NK-92 treated with Interleukin-12 subunit alpha and Interleukin-12 subunit beta, amount 100 ng/mL, for 24 hours (cell line): Measurements from ENCODE around the gene DEFB132.

Experiments
- DNase-seq: peaks from one replicate; lab custom pipeline; 2025; lab: John Stamatoyannopoulos, UW

DEFB132 gene

DNA sequence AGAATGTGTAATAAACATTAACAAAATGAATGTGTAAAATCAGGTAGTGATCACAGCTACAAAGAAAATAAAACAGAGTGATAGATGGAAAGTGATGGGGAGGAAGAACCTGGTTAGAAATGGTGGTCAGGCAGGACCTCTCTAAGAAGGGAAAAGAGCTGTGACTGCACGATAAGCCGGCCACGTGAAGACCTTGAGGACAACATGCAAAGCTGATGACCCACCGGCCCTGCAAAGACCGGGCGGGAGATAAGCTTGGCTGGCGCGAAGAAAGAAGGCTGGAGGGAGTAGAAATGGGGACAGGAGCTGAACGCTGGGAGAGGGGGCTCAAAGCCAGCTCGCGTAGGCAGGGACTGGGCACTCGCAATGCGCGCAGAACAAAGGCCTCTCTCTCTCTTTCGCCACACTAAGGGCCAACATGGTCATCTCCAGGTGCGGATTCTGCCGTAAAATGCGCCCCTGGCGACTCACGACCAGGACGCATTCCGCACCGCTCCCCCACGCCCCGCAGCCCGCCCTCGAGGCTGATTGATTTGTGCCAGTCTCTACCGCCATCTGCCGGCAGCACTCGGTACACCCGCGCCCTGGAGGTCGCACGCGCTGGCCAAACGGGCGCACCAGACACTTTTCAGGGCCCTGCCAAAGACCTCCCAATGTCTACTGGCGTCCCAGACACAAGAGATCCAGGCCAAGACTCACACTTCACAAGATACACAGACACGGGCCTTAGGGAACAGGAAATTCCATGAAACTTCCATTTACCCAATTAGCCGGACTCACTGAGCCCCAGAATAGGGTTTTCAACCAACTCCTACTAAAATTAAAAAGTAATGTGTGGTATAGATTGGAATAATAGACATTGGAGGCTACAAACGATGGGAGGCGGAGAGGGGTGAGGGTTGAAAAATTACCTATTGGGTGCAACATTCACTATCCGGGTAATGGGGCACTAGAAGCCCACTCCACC is 9.4 kb downstream of the DEFB132 start:
- peak; percentile 68 for DNase-seq

- no peak for DNase-seq
Measured at GRCh38 chr20:270517-270916, 13.0 kb downstream of the DEFB132 start.

DNA sequence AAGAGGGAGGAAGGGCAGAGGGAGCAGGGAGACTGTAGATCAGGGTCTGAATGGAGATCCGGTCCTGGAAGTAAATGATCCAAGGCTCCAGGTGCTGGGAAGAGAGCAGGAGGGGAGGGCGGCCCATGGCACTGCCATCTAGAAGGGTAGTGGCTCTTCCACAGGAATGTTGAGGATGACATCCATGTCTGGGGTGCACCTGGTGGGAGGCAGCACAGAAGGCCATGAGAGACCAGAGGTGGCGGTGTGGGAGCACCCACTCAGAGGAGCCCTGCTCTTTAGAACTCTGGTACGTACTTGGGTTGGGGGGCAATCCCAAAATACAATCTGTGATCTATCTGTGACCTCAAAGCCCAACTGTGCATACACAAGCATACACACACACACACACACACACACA is 13.5 kb downstream of the DEFB132 start:
- DNase-seq, result no peak

GRCh38 chr20:271528-271927 is 14.0 kb downstream of the DEFB132 start:
- no peak for DNase-seq

GRCh38 chr20:272718-273117 is 15.2 kb downstream of the DEFB132 start:
- no peak for DNase-seq

- no peak for DNase-seq
Measured at GRCh38 chr20:273884-274283, 16.4 kb downstream of the DEFB132 start.

GRCh38 chr20:275791-276190 is 18.3 kb downstream of the DEFB132 start:
- no peak for DNase-seq

GRCh38 chr20:276620-277495 is 19.3 kb downstream of the DEFB132 start:
- no peak for DNase-seq

GRCh38 chr20:277496-277781 is 19.9 kb downstream of the DEFB132 start:
- no peak for DNase-seq

- no peak for DNase-seq
Measured at GRCh38 chr20:278181-278580, 20.7 kb downstream of the DEFB132 start.

DNA sequence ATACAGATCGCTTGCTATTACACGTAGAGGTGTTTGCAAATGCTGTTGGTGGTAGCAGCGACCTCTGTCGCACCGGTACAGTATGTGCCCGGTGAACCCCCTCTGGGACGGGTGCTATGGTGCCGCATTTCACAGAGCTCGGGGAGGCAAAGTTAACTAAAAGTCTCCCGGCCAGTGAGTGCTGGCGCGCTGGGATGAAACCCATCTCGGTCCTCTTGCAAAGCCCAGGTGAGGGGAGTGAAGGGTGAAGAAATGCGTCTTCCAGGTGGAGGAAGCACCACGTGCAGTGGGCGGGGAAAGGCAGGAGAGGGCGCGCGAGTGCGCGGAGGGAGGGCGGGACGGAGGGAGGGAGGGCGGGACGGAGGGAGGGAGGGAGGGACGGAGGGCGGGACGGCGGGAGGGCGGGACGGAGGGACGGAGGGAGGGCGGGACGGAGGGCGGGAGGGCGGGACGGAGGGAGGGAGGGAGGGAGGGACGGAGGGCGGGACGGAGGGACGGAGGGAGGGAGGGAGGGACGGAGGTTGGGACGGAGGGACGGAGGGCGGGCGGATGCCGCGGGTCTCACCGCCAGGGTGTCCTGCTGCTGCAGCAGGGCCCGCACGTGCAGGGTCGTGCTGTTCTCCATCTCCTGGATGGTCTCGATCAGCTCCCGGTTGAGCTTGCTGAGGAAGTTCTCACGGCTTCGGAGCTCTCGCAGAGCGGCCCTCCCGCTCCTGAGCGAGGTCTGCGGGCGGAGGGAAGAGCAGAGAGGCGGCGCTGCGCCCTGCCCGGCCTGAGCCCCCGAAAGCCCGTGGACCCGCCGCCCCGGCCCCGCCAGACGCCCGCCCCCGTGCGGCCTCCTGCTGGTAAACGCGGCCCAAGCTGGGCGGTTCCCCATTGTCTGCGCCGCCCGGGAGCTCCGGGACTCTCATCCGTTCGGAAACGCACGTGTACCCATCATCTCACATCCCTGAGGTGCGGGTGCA is 21.4 kb downstream of the DEFB132 start:
- no peak for DNase-seq

DNA sequence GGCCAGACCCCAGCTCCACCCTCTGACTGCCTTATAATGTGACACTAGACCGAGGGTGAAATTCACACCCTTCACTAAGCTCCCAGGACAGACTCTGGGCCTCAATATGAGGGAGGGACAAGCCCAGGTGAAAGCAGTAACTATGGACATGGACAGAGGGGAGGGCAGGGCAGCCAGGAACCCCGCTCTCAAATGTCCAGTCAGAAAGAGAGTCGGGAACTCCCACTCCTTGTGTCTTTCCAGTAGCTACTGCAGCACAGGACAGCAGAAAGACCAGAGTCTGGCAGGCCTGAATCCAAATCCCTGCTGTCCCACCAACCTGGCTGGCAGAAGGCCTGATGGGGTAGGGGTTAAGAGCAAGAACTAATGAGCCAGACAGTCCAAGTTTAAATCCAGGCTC is 26.6 kb downstream of the DEFB132 start:
- DNase-seq, result no peak

DNA sequence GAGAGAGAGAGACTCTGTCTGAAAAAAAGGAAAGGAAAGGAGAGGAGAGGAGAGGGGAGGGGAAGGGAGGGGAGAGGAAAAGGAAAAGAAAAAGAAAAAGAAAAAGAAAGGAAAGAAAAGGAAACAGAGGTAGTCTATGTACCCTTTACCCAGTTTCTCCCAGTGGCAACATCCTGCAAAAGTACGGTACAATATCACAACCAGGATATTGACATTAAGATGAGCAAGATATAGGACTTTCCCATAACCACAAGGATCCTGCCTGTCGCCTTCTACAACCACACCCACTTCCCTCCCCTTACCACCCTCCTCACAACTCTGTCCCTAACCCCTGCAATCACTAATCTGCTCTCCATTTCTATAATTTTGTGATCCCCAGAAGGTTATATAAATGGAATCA is 29.0 kb downstream of the DEFB132 start:
- no peak for DNase-seq

- DNase-seq, result no peak
Measured at GRCh38 chr20:288956-289692, 31.6 kb downstream of the DEFB132 start.

DNA sequence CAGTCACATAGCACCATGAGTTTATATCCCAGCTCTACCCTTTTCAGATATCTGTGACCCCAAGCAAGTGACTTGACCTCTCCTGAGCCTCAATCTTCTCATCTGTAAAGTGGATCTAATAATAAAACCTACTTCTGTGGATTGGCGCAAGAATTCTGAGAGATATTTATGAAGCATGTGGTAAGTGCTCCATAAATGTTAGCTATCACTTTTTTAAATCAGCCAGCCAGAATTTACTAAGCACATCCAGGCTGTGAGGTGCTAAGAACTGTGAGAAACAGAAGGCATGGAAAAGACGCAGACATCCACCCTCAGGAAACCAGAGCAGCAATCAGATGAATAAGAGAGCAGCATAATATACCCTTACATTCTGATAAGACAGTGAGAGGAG is 32.2 kb downstream of the DEFB132 start:
- no peak for DNase-seq

- peak; percentile 71 for DNase-seq
Measured at GRCh38 chr20:290084-290831, 32.7 kb downstream of the DEFB132 start, which contains the start of gene C20orf96. Gene C20orf96 (minus strand): TSS chr20:290750. CDS start chr20:290610, 140 bp downstream.

GRCh38 chr20:294602-295001 is 37.1 kb downstream of the DEFB132 start:
- DNase-seq, result no peak

DNA sequence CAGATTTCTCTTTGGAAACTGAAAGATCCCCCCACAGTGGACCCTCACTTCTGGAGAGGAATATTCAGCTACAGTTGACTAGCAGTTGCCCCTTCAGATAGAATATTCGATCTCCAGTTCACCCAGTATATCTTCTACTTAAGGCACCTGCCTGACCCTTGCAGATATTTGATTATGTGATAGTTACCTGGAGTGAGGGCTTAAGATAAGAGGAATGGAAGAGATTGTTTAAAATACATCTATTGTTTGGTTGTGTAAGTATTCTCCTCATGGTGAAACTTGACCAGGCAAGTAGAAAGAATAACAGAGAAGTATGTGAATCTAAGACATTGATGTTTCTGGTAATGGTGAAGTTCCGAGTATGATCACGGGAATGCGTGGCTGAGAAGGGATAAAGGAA is 38.3 kb downstream of the DEFB132 start:
- no peak for DNase-seq

- DNase-seq, result peak; percentile 86
Measured at GRCh38 chr20:297098-297924, 39.8 kb downstream of the DEFB132 start, which contains the start of gene ZCCHC3. Gene ZCCHC3 (plus strand): TSS chr20:297570. CDS start chr20:297587, 17 bp downstream.
